Mucosa of rectum (tissue), 2 donors: Measurements from ENCODE around the gene CLMP.
"Not testable (repeated sequence)": the region's sequence is repeated elsewhere in the genome, so short reads cannot be mapped to it uniquely, and the experiment has no call there.

Experiments used
- H3K27ac ChIP-seq, 2 donors: one replicate each; pipeline ENCODE4 v1.7.0; 2013; ENCODE audit warnings: inconsistent platforms in 2 of 2, low read depth in 2 of 2, low read length in 2 of 2
- H3K27me3 ChIP-seq, 2 donors: one replicate each; pipeline ENCODE4 v1.7.0; 2013; ENCODE audit warnings: low read length in 2 of 2; ENCODE audit not compliant: control insufficient read depth in 2 of 2, insufficient read depth in 2 of 2
- H3K36me3 ChIP-seq, 2 donors: one replicate each; pipeline ENCODE4 v1.7.0; 2013; ENCODE audit warnings: low read length in 2 of 2; ENCODE audit not compliant: control insufficient read depth in 2 of 2, insufficient read depth in 2 of 2
- H3K4me1 ChIP-seq, 2 donors: one replicate each; pipeline ENCODE4 v1.7.0; 2013; ENCODE audit warnings: low read length in 2 of 2, mild to moderate bottlenecking in 1 of 2; ENCODE audit not compliant: control insufficient read depth in 2 of 2, insufficient read depth in 2 of 2
- H3K4me3 ChIP-seq, 2 donors: one replicate each; pipeline ENCODE4 v1.7.0; 2013; ENCODE audit warnings: low read length in 2 of 2
- H3K9ac ChIP-seq, 2 donors: one replicate each; pipeline ENCODE4 v1.7.0; 2013; ENCODE audit warnings: low read length in 2 of 2, low read depth in 1 of 2, mild to moderate bottlenecking in 1 of 2
- H3K9me3 ChIP-seq, 2 donors: one replicate each; pipeline ENCODE4 v1.7.0; 2013; ENCODE audit warnings: low read length in 2 of 2; ENCODE audit not compliant: control insufficient read depth in 2 of 2
- donor health status: healthy.
- donor health status: Normal muscosa, but diverticular disease.

The CLMP gene

GRCh38 chr11:123062158-123062891, 132.7 kb downstream of the CLMP start:
- Histone ChIP-seq H3K4me3 (peak overlapping the region; percentile 97 to 98), H3K27ac (peak overlapping the region; percentile 100), H3K9me3 (no peaks in the 10 kb centered on the region), H3K36me3 (peaks cover 35 to 37% of the 10 kb centered on the region in 2 donors), H3K27me3 (no peaks in the 10 kb centered on the region), H3K9ac (peak overlapping the region; percentile 88 to 99), H3K4me1 (peaks cover 34 to 37% of the 10 kb centered on the region in 2 donors)

GRCh38 chr11:123061403-123062157, 133.5 kb downstream of the CLMP start, which contains the start of gene HSPA8:
HSPA8 (minus strand) TSS chr11:123062136; CDS start chr11:123061324, 812 bp downstream.
- Histone ChIP-seq H3K27me3 (no peaks in the 10 kb centered on the region), H3K27ac (peak within 1 kb of the TSS; percentile 100), H3K4me1 (peaks cover 34 to 43% of the 10 kb centered on the region in 2 donors), H3K36me3 (peaks cover 42 to 45% of the 10 kb centered on the region in 2 donors), H3K4me3 (peak within 1 kb of the TSS; percentile 97 to 98), H3K9ac (peak within 1 kb of the TSS; percentile 97 to 99), H3K9me3 (no peaks in the 10 kb centered on the region)

GRCh38 chr11:123060277-123061000, 134.6 kb downstream of the CLMP start:
- Histone ChIP-seq H3K9me3 (no peaks in the 10 kb centered on the region), H3K27ac (peak overlapping the region; percentile 4 to 100), H3K4me1 (peaks cover 34 to 44% of the 10 kb centered on the region in 2 donors), H3K36me3 (peaks cover 54 to 56% of the 10 kb centered on the region in 2 donors), H3K27me3 (no peaks in the 10 kb centered on the region), H3K9ac (peak overlapping the region; percentile 97), H3K4me3 (peak overlapping the region; percentile 97 to 98)

GRCh38 chr11:123059041-123059920, 135.8 kb downstream of the CLMP start:
- peak overlapping the region; percentile 97 to 98 for H3K4me3 ChIP-seq
- peaks cover 37 to 41% of the 10 kb centered on the region in 2 donors for H3K4me1 ChIP-seq
- peaks cover 57 to 63% of the 10 kb centered on the region in 2 donors for H3K36me3 ChIP-seq
- not testable (repeated sequence) for H3K27me3 ChIP-seq, H3K27ac ChIP-seq, H3K9me3 ChIP-seq
- H3K9ac ChIP-seq: peak overlapping the region in 1 of 2 donors; percentile 42

DNA sequence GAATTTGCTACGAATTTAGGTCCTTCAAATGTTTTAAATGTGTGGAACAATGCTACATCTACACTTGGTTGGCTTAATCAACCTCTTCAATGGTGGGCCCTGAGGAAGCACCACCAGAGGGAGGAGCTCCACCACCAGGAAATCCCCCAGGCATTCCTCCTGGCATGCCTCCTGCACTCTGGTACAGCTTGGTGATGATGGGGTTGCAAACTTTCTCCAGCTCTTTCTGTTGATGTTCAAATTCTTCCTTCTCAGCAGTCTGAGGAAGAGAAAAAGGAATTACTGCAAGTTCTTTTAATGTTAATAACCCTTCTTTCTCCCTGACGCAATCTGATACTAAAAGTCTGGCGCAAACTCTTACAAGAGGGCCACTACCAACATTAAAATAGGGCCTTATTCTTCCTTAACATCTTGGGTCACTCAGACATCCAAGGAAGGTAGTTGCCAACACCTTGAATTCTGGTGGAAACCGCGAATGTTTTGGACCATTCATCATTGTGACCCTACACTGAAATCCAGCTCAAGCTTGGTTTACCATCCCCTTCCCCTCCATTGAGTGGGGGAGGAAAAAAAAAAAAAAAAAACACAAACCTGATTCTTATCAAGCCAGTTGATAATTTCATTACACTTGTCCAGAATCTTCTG, 137.3 kb downstream of the CLMP start:
- Histone ChIP-seq H3K9ac (no peak overlapping the region), H3K4me3 (no peak overlapping the region), H3K27me3 (no peaks in the 10 kb centered on the region), H3K27ac (no peak overlapping the region), H3K9me3 (no peaks in the 10 kb centered on the region), H3K36me3 (peaks cover 63 to 73% of the 10 kb centered on the region in 2 donors), H3K4me1 (peaks cover 29 to 33% of the 10 kb centered on the region in 2 donors)

- Histone ChIP-seq H3K9ac (peak overlapping the region in 1 of 2 donors; percentile 19), H3K36me3 (peaks cover 63 to 73% of the 10 kb centered on the region in 2 donors), H3K27me3 (no peaks in the 10 kb centered on the region), H3K27ac (no peak overlapping the region), H3K4me1 (peaks cover 29 to 33% of the 10 kb centered on the region in 2 donors), H3K9me3 (no peaks in the 10 kb centered on the region), H3K4me3 (no peak overlapping the region)
Measured at GRCh38 chr11:123056835-123057491, 138.1 kb downstream of the CLMP start.

- no peaks in the 10 kb centered on the region for H3K27me3 ChIP-seq
- H3K4me3 ChIP-seq: no peak overlapping the region
Measured at GRCh38 chr11:123055191-123055901, 139.7 kb downstream of the CLMP start.

GRCh38 chr11:123054301-123055065, 140.6 kb downstream of the CLMP start:
- H3K36me3 ChIP-seq: peaks cover 49 to 57% of the 10 kb centered on the region in 2 donors
- H3K4me1 ChIP-seq: peaks cover 16 to 18% of the 10 kb centered on the region in 2 donors
- no peaks in the 10 kb centered on the region for H3K9me3 ChIP-seq

More at GRCh38 chr11:123055191-123055901, 139.7 kb downstream of the CLMP start:
- no peak overlapping the region for H3K9ac ChIP-seq
- no peak overlapping the region for H3K27ac ChIP-seq
- H3K4me1 ChIP-seq: peaks cover 23 to 27% of the 10 kb centered on the region in 2 donors
- H3K36me3 ChIP-seq: peaks cover 57 to 66% of the 10 kb centered on the region in 2 donors
- no peaks in the 10 kb centered on the region for H3K9me3 ChIP-seq

More at GRCh38 chr11:123054301-123055065, 140.6 kb downstream of the CLMP start:
- Histone ChIP-seq H3K9ac (no peak overlapping the region), H3K27ac (no peak overlapping the region), H3K27me3 (no peaks in the 10 kb centered on the region), H3K4me3 (no peak overlapping the region)
